Testis (tissue), 2 donors: Measurements from ENCODE around the gene REPIN1.

Experiments used
- POLR2A ChIP-seq: fragments of 450-650 bp; IDR thresholded peaks from one replicate; pipeline ENCODE4 v1.6.1; 2017; ENCODE audit warnings: antibody characterized with exemption, mild to moderate bottlenecking, moderate library complexity
- TF ChIP-seq, protein P1 (sequence below), 3 experiments: fragments of 450-650 bp in 2 of 3; fragments of 200-600 bp in 1 of 3; sonication (generic) in 1 of 3; IDR thresholded peaks; one replicate each; pipeline ENCODE4 v1.5.1; 2016 to 2019; ENCODE audit warnings: antibody characterized with exemption in 3 of 3, mild to moderate bottlenecking in 2 of 3, moderate library complexity in 1 of 3

DNA sequence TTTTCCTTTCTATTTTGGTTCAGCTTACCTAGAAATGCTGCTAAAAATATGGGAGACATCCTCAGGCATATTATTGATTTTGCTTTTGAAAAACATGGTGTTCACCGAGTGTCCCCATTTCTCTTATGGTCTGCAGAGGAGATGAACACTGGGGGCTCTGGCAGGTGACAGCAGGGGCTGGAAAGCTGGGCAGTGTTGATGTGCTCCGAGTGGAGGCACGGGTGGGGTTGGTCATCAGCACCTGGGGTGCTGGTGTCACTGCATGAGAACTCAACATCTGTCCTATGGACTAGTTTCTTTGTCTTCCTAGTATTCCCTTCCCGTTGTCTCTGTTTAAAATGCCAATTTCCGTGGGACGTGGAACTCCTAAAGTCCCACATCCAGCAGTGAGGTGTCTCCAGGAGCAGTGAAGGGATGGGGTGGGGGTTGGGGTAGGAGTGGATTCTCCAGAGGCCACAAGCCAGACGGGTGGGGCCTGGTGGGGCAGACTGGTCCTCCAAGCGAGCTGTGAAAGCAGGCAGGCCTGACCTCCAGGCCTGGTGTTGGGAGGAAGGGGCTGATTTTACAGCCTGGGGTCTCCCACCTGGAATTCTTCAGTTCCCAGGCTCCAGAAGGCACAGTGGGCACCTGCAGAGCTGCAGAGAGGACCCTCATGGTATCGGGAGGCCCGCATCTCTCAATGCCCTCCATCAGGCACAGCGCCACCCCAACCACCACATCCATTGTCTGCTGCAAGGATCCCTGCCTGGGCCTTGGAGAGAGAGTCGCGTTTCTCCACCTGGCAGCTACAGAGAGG, 35.0 kb downstream of the REPIN1 start:
- TF ChIP-seq, protein P1, sequence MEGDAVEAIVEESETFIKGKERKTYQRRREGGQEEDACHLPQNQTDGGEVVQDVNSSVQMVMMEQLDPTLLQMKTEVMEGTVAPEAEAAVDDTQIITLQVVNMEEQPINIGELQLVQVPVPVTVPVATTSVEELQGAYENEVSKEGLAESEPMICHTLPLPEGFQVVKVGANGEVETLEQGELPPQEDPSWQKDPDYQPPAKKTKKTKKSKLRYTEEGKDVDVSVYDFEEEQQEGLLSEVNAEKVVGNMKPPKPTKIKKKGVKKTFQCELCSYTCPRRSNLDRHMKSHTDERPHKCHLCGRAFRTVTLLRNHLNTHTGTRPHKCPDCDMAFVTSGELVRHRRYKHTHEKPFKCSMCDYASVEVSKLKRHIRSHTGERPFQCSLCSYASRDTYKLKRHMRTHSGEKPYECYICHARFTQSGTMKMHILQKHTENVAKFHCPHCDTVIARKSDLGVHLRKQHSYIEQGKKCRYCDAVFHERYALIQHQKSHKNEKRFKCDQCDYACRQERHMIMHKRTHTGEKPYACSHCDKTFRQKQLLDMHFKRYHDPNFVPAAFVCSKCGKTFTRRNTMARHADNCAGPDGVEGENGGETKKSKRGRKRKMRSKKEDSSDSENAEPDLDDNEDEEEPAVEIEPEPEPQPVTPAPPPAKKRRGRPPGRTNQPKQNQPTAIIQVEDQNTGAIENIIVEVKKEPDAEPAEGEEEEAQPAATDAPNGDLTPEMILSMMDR (IDR thresholded peaks at IDR 0.05), result no peak
- TF ChIP-seq POLR2A, result no peak
